SK-N-SH treated with all-trans-retinoic acid at 6 μM for 48 hours (cell line): ENCODE measurements around the gene CDK15.

Experiments used
- BACH2 ChIP-seq: fragments of 250-450 bp; sonication (Bioruptor Pico); IDR thresholded peaks from 2 replicates; pipeline ENCODE4 v1.9.0; 2021; ENCODE audit warnings: mild to moderate bottlenecking, borderline replicate concordance
- GLIS3 ChIP-seq: fragments of 250-450 bp; sonication (Bioruptor Pico); IDR thresholded peaks from 2 replicates; pipeline ENCODE4 v1.5.0; 2020; ENCODE audit warnings: mild to moderate bottlenecking, moderate library complexity
- ISL1 ChIP-seq: fragments of 250-450 bp; sonication (Bioruptor Pico); IDR thresholded peaks from 2 replicates; pipeline ENCODE4 v2.1.2; 2022; ENCODE audit warnings: mild to moderate bottlenecking, moderate library complexity
- RARB ChIP-seq: fragments of 250-450 bp; sonication (Bioruptor Pico); IDR thresholded peaks from 2 replicates; pipeline ENCODE4 v1.8.0; 2021; ENCODE audit warnings: mild to moderate bottlenecking, moderate library complexity
- TOX ChIP-seq: fragments of 250-450 bp; sonication (Bioruptor Pico); IDR thresholded peaks from 2 replicates; pipeline ENCODE4 v1.8.0; 2021; ENCODE audit warnings: mild to moderate bottlenecking, moderate library complexity, borderline replicate concordance
- ZFP3 ChIP-seq: fragments of 250-450 bp; sonication (Bioruptor Pico); IDR thresholded peaks from 2 replicates; pipeline ENCODE4 v1.5.0; 2020; ENCODE audit warnings: mild to moderate bottlenecking, moderate library complexity
- ZFP30 ChIP-seq: fragments of 450-650 bp; formaldehyde crosslinking; IDR thresholded peaks from 2 replicates; pipeline ENCODE4 v1.5.0; 2022; ENCODE audit warnings: mild to moderate bottlenecking, moderate library complexity
- ZNF565 ChIP-seq: fragments of 450-650 bp; formaldehyde crosslinking; conservative IDR thresholded peaks from 2 replicates; pipeline ENCODE4 v1.5.0; 2020; ENCODE audit warnings: low read depth, mild to moderate bottlenecking, moderate library complexity
- TF ChIP-seq, protein P1 (sequence below): fragments of 250-450 bp; sonication (Bioruptor Pico); IDR thresholded peaks from 2 replicates; pipeline ENCODE4 v1.8.0; 2020; ENCODE audit warnings: mild to moderate bottlenecking, moderate library complexity, borderline replicate concordance
- TF ChIP-seq, protein P2 (sequence below): fragments of 250-450 bp; sonication (Bioruptor Pico); IDR thresholded peaks from 2 replicates; pipeline ENCODE4 v1.5.0; 2020; ENCODE audit warnings: mild to moderate bottlenecking, moderate library complexity

DNA sequence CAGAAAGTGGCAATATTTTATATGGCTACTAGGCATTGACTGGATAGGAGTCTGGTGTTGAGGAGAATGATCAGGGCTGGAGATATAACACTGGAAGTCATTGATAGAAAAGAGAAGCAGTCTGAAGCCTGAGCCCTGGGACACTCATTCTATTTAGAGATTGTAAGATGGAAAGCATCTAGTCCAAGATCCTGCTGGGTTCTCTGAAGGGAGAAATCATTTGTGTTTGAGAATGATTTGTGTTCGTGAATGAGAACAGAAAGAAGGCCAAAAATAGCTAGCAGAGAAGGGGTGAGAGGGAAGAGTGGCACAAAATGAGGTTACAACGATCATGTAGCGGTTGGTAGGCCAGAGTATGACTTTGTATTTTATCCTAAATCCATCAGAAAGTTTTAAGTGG lies 18.0 kb upstream of the CDK15 start:
- TF ChIP-seq BACH2 (no peak), TOX (no peak), ISL1 (CRISPR knock-in tag) (no peak), ZFP3 (CRISPR knock-in tag) (no peak), RARB (CRISPR knock-in tag) (no peak), ZNF565 (CRISPR knock-in tag) (no peak), ZFP30 (CRISPR knock-in tag) (no peak), GLIS3 (CRISPR knock-in tag) (no peak)
- TF ChIP-seq, protein P1, sequence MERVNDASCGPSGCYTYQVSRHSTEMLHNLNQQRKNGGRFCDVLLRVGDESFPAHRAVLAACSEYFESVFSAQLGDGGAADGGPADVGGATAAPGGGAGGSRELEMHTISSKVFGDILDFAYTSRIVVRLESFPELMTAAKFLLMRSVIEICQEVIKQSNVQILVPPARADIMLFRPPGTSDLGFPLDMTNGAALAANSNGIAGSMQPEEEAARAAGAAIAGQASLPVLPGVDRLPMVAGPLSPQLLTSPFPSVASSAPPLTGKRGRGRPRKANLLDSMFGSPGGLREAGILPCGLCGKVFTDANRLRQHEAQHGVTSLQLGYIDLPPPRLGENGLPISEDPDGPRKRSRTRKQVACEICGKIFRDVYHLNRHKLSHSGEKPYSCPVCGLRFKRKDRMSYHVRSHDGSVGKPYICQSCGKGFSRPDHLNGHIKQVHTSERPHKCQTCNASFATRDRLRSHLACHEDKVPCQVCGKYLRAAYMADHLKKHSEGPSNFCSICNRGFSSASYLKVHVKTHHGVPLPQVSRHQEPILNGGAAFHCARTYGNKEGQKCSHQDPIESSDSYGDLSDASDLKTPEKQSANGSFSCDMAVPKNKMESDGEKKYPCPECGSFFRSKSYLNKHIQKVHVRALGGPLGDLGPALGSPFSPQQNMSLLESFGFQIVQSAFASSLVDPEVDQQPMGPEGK (CRISPR knock-in tag): no peak
- TF ChIP-seq, protein P2, sequence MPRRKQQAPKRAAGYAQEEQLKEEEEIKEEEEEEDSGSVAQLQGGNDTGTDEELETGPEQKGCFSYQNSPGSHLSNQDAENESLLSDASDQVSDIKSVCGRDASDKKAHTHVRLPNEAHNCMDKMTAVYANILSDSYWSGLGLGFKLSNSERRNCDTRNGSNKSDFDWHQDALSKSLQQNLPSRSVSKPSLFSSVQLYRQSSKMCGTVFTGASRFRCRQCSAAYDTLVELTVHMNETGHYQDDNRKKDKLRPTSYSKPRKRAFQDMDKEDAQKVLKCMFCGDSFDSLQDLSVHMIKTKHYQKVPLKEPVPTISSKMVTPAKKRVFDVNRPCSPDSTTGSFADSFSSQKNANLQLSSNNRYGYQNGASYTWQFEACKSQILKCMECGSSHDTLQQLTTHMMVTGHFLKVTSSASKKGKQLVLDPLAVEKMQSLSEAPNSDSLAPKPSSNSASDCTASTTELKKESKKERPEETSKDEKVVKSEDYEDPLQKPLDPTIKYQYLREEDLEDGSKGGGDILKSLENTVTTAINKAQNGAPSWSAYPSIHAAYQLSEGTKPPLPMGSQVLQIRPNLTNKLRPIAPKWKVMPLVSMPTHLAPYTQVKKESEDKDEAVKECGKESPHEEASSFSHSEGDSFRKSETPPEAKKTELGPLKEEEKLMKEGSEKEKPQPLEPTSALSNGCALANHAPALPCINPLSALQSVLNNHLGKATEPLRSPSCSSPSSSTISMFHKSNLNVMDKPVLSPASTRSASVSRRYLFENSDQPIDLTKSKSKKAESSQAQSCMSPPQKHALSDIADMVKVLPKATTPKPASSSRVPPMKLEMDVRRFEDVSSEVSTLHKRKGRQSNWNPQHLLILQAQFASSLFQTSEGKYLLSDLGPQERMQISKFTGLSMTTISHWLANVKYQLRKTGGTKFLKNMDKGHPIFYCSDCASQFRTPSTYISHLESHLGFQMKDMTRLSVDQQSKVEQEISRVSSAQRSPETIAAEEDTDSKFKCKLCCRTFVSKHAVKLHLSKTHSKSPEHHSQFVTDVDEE (CRISPR knock-in tag): no peak
